ENCODE measurements around the gene HECTD4. TPM values are rescaled to one million over a fixed set of nuclear protein-coding genes. Genes with fewer than 3 reads are reported as not detected.

Gene HECTD4
- total RNA-seq, 1 experiment from 2014 or later, result 31.2 TPM

DNA sequence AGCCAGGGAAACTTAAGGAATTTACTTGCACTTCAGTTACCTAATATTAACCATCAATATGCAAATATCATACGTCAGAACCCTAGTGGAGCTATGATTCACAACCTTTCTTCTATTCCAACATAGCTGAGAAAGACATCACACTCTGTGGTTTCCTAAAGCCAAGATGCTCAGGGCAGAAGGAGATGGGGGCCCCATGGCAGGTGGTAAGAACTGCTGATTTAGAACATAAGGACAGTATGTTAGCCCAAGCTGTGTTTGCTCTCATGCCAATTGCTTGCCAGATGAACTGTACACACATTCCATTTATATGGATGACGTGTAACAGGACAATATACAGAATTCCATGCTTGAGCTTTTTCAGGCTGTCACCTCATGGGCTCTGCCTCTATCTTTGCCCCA, 34.6 kb downstream of the HECTD4 start:
- H3K27ac ChIP-seq (ENCODE audit: low read depth, low read length), result no peak overlapping the region
- H2AFZ ChIP-seq (ENCODE audit: low read depth, low read length, poor library complexity, severe bottlenecking), result no peak overlapping the region
- peaks cover 4% of the 10 kb centered on the region for H3K79me2 ChIP-seq (ENCODE audit: insufficient read depth, low read length)
- H3K27me3 ChIP-seq (ENCODE audit: insufficient read depth, low read length), result no peaks in the 10 kb centered on the region
- no peaks in the 10 kb centered on the region for H3K9me3 ChIP-seq (ENCODE audit: control insufficient read depth in 1 of 2, insufficient read depth in 1 of 2, low read depth in 1 of 2, low read length in 2 of 2)
- no peak overlapping the region for H3K4me2 ChIP-seq (ENCODE audit: low read length)
- ATAC-seq (no peak), DNase-seq (ENCODE audit: low read depth, low spot score) (no peak)
- no peak overlapping the region for H3K9ac ChIP-seq (ENCODE audit: low read length)
- CTCF ChIA-PET, result interaction anchor here (1.1 kb wide), 1 partner anchor 21 kb away, joined by 3 read pairs; no protein-coding TSS in a partner anchor
- intact Hi-C loops (cut with micrococcal nuclease), result no loop called here
- POLR2A ChIA-PET, result no interaction called here
- peaks cover 0 to under 1% of the 10 kb centered on the region in 2 experiments; a peak in 1 of 4 replicates for H3K4me1 ChIP-seq (ENCODE audit: control insufficient read depth in 1 of 2, insufficient read depth in 2 of 2, low read length in 2 of 2)
- no TSS peak for BruUV-seq (replicated peaks)
- TF ChIP-seq POLR2AphosphoS5 (IDR thresholded peaks at IDR 0.05; ENCODE audit: low read depth, low read length) (no peak), ELF1 (IDR thresholded peaks at IDR 0.05; ENCODE audit: borderline replicate concordance, low read depth) (no peak), CEBPB (IDR thresholded peaks at IDR 0.05; ENCODE audit: low read depth) (no peak), CTCF (IDR thresholded peaks at IDR 0.05 in 2 of 3, conservative IDR thresholded peaks at IDR 0.05 in 1 of 3; ENCODE audit: borderline replicate concordance in 1 of 3, insufficient read depth in 1 of 3, low read depth in 2 of 3, low read length in 2 of 3) (no peak), RAD21 (IDR thresholded peaks at IDR 0.05; ENCODE audit: low read depth) (no peak), TCF7L2 (IDR thresholded peaks at IDR 0.05; ENCODE audit: borderline replicate concordance, extremely low read depth, insufficient read depth, insufficient read length) (no peak), FOSL1 (IDR thresholded peaks at IDR 0.05; ENCODE audit: low read depth) (no peak), ZNF274 (IDR thresholded peaks at IDR 0.05; ENCODE audit: low read depth, low read length) (no peak), MAX (IDR thresholded peaks at IDR 0.05) (no peak), EZH2 (IDR thresholded peaks at IDR 0.05) (no peak), YY1 (IDR thresholded peaks at IDR 0.05; ENCODE audit: extremely low read depth, insufficient replicate concordance, low read depth, low read length) (no peak), JUND (IDR thresholded peaks at IDR 0.05) (no peak), ZFX (IDR thresholded peaks at IDR 0.05) (no peak), ATF3 (IDR thresholded peaks at IDR 0.05) (no peak)
- TF ChIP-seq, protein P1, sequence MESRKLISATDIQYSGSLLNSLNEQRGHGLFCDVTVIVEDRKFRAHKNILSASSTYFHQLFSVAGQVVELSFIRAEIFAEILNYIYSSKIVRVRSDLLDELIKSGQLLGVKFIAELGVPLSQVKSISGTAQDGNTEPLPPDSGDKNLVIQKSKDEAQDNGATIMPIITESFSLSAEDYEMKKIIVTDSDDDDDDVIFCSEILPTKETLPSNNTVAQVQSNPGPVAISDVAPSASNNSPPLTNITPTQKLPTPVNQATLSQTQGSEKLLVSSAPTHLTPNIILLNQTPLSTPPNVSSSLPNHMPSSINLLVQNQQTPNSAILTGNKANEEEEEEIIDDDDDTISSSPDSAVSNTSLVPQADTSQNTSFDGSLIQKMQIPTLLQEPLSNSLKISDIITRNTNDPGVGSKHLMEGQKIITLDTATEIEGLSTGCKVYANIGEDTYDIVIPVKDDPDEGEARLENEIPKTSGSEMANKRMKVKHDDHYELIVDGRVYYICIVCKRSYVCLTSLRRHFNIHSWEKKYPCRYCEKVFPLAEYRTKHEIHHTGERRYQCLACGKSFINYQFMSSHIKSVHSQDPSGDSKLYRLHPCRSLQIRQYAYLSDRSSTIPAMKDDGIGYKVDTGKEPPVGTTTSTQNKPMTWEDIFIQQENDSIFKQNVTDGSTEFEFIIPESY (IDR thresholded peaks at IDR 0.05; ENCODE audit: extremely low read depth, insufficient replicate concordance, low read length), result no peak
- no peaks in the 10 kb centered on the region for H3K9me2 ChIP-seq (ENCODE audit: insufficient read depth)
- no peak overlapping the region for H3K4me3 ChIP-seq (replicated peaks in 1 of 2; ENCODE audit: low read depth in 1 of 2, low read length in 2 of 2)
- H4K20me1 ChIP-seq (ENCODE audit: insufficient read depth), result no peaks in the 10 kb centered on the region
- RAD21 ChIA-PET (ENCODE audit: low non-redundant PET in 1 of 2, low total read pairs in 2 of 2, uncharacterized antibody in 2 of 2, unreplicated experiment in 2 of 2), result no interaction called here
- no peaks in the 10 kb centered on the region for H3K36me3 ChIP-seq (ENCODE audit: control insufficient read depth in 1 of 2, insufficient read depth in 2 of 2, low read length in 2 of 2)
